ENCODE measurements around the gene CNBP.
"Not testable (repeated sequence)": the region's sequence is repeated elsewhere in the genome, so short reads cannot be mapped to it uniquely, and the experiment has no call there.

CNBP gene

GRCh38 chr3:129184784-129185542, 1.3 kb upstream of the CNBP start:
- DNase-seq = not testable (repeated sequence)

GRCh38 chr3:129184396-129184657, 631 bp upstream of the CNBP start:
- no peak for DNase-seq

DNA sequence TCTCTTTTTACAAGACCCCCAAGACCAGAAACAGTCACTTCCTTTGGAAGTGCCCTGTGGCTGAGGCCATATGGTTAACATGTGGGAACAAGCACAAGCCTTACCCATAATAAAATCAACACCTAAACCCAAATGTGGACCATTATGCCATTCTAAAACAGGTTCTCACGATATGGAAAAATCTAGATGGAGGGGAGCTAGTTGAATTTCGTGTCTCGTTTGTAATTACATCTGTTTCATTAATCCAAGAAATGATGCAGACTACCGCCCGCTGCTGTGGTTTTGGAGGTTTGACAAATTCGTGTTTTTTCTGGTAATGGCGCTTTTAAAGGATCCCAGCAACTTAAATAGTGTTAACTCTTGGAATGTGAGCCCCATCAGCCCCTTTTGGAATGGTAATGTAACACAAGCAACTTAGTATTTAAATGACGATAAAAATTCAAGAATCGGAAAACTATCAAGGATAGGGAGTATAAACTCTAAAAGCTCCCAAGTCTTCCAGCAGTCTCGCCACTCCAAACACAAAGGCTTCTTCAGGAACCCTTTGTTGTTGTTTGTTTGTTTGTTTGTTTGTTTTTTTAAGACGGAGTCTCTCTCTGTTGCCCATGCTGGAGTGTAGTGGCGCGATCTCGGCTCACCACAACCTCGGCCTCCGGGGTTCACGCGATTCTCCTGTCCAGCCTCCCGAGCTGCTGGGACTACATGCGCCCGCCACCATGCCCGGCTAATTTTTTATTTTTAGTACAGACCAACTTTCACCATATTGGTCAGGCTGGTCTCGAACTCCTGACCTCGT, 1.1 kb downstream of the CNBP start:
- no peak for DNase-seq

DNA sequence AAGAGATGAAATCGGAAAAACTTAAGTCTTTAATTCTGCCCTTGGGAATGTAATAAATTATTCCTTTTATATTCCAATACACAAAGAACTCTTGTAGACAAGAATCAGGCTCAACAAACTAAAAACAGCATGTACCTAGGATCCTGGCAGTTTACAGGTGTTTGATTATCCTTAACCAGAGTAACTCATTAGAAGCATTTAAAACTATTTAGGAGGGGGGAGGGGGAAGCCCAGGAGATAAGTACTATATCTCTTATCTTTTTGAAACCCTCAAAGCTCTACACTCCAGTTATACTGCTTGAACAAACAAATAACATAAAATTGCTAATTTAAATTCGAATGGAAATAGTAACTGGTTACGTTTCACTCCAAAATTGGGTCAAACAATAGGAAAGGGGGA, 1.9 kb downstream of the CNBP start:
- no peak for DNase-seq

- DNase-seq = no peak
Observed at GRCh38 chr3:129180461-129180860, 3.2 kb downstream of the CNBP start.

GRCh38 chr3:129176051-129176450, 7.6 kb downstream of the CNBP start:
- no peak for DNase-seq

GRCh38 chr3:129173725-129174124, 10.0 kb downstream of the CNBP start:
- no peak for DNase-seq

DNA sequence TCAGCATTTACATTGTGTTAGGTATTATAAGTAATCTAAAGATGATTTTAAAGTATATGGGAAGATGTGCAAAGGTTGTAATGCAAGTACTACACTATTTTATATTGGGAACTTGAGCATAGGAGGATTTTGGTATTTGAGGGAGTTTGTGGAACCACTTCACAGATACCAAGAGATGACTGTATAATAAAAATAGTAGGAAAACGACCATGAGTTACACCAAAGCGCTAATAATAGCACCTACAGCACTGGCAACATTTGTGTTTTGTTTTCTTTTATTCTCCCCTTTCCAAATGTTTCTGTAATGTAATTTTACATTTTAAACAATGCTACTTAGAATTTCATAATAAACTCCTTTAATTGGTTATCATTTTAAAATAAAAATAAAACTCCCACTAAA, 10.5 kb downstream of the CNBP start:
- no peak for DNase-seq

GRCh38 chr3:129166579-129167332, 16.9 kb downstream of the CNBP start:
- no peak for DNase-seq

GRCh38 chr3:129165594-129165993, 18.1 kb downstream of the CNBP start:
- not testable (repeated sequence) for DNase-seq

GRCh38 chr3:129164500-129164899, 19.2 kb downstream of the CNBP start:
- no peak for DNase-seq

DNA sequence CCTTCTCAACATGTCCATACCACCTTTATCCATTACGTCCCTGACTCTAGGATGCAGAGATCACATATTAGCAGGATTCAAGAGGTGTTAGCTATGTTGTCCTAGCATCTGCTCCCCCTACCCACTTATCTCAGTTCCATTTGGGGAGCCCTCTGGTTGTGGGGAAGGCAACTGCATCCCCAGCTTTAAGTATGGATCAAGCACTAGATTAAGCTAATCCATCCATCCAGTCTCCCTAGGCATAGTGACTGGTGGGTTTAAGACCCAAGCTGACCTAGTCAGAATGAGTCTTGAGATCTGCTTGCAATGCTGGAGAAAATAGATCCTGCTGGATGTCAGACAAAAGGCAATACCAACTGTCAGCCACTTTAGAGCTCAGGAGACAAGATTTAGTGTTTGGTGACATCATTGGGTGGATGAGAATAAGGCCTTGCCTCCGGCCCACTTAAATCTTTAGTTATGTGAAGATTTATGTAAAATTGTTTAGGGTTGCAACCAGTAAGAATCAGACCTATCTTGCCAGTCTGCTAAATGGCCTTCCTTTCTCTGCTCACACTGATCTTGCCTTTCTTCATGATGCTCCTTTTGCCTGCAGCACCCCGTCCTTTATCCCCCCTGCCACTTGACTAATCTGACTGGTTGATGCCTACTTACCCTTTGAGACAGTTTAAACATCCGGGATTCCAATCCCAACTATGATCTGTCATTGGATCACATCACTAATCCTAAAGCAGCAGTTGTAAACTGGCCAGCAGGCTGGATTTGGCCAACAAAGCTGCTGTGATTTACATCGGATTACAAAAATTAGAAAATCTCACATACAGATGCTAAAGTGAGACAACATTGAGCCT, 20.7 kb downstream of the CNBP start:
- DNase-seq = no peak

DNA sequence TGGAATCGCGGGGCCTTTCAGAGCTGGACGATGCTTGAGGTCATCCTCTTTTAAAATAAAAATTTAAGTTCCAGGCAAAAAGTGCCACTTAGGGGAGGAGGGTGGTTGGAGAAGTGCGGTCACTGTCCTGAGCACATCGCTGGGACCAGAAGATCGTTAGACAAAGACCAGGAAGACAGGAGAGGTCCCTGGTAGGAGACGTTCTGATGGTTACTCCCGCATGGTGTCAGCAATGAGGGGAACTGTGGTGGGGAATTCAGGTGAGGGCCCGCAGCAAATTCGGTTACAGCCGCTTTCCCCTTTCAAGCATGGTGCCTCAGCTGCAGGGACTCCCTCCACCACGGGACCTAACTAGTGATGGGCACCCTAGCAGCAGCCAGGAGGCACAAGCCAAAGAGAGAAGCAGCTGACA, 21.8 kb downstream of the CNBP start:
- DNase-seq = no peak

GRCh38 chr3:129160891-129161859, 22.5 kb downstream of the CNBP start, which contains the start of gene ISY1:
Gene ISY1 (minus strand): TSS chr3:129161063. CDS start chr3:129160975, 88 bp downstream.
- DNase-seq = peak; percentile 95

DNA sequence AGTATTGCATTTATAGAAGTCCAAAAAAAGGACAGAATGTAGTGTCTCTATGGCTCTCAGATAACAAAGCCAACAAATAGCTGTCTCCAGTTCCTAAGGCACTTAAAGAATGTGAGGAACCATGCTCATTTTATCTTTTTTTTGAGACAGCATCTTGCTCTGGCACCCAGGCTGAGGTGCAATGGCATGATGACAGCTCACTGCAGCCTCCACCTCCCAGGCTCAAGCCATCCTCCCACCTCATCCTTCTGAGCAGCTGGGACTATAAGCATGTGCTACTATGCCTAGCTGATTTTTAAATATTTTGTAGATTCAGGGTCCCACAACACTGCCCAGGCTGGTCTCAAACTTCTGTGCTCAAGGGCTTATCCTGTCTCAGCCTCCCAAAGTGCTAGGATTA, 38.9 kb downstream of the CNBP start:
- no peak for DNase-seq

DNA sequence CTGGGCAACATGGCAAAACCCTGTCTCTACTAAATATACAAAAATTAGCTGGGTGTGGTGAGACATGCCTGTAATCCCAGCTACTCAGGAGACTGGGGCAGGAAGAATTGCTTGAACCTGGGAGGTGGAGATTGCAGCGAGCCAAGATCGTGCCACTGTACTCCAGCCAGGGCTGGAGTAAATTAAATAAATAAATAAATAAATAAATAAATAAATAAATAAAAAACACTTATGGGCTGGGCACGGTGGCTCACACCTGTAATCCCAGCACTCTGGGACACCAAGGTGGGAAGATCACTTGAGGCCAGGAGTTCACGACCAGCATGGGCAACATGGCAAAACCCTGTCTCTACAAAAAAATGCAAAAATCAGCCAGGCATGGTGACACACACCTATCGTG, 42.7 kb downstream of the CNBP start:
- not testable (repeated sequence) for DNase-seq

GRCh38 chr3:129139911-129140310, 43.8 kb downstream of the CNBP start:
- no peak for DNase-seq

GRCh38 chr3:129136275-129136674, 47.4 kb downstream of the CNBP start:
- DNase-seq = not testable (repeated sequence)

DNA sequence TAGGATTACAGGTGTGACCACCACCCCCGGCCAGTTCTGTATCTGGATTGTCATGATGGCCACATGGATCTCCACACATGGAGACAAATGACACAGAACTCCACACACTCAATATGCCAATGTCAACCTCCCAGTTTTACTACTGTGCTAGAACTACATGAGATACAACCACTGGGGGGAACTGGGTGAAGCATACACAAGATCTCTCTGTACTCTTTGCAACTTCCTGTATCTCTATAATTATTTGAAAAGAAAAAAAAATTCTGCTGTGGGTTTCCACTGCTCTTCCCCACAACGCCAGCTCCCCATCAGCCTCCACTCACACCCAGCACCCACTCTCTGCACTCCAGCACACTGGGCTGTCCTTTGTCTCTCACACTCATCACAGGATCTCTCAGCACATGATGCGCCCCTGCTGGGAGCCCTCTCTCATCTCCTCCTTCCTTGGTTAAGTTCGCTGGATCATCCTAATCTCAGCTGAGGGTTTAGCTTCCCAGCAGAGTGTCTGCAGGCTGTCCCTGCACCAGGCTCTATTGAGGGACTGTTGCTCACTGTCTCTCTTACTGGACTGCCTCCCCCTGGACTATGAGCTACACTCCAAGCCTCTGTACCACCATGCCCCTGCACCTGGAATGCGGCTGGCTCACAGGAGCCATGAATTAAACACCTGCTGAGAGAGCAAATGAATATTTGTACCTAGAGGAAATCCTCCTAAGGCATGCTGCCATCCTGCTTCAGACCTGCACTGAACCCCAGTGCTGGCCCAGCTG, 51.4 kb downstream of the CNBP start:
- no peak for DNase-seq

- no peak for DNase-seq
Observed at GRCh38 chr3:129131465-129132088, 52.1 kb downstream of the CNBP start.

All from NCI-H1436 (cell line).